ENCODE measurements around the gene L2HGDH. TPM values are rescaled to one million over a fixed set of nuclear protein-coding genes. Genes with fewer than 3 reads are reported as not detected.

L2HGDH gene
- polyA plus RNA-seq, 1 of the 3 experiments (the other 2 are of a cell fraction) = 8.4 TPM

DNA sequence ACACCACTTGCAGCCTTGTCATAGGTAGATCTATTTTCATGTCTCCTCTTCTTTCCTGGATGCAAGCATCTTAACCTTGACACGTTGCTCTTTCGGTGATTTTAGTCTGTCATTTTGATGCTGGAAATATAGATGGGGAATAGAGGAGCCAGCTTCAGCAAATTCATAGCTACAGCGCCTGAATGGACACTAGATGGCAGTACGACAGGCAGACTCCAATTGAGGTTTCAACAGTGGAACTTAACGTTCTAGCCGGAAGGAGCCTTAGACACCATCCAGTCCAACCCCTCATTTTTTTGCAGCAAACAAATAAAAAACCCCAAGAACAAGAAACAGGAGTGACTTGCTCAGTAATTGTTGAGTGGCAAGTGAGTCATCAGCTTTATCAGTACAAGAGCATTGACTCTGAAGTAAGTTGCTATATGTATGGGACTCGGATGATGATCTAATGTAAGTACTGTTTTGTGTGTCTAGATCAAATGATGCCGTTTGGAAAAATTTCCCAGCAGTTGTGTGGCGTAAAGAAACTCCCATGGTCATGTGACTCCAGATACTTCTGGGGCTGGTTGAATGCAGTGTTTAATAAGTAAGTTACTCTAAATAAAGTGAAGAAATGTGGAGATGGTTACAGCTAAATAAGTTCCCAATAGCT, 9.1 kb upstream of the L2HGDH start (continued):
- TF ChIP-seq, protein P1, sequence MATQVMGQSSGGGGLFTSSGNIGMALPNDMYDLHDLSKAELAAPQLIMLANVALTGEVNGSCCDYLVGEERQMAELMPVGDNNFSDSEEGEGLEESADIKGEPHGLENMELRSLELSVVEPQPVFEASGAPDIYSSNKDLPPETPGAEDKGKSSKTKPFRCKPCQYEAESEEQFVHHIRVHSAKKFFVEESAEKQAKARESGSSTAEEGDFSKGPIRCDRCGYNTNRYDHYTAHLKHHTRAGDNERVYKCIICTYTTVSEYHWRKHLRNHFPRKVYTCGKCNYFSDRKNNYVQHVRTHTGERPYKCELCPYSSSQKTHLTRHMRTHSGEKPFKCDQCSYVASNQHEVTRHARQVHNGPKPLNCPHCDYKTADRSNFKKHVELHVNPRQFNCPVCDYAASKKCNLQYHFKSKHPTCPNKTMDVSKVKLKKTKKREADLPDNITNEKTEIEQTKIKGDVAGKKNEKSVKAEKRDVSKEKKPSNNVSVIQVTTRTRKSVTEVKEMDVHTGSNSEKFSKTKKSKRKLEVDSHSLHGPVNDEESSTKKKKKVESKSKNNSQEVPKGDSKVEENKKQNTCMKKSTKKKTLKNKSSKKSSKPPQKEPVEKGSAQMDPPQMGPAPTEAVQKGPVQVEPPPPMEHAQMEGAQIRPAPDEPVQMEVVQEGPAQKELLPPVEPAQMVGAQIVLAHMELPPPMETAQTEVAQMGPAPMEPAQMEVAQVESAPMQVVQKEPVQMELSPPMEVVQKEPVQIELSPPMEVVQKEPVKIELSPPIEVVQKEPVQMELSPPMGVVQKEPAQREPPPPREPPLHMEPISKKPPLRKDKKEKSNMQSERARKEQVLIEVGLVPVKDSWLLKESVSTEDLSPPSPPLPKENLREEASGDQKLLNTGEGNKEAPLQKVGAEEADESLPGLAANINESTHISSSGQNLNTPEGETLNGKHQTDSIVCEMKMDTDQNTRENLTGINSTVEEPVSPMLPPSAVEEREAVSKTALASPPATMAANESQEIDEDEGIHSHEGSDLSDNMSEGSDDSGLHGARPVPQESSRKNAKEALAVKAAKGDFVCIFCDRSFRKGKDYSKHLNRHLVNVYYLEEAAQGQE (IDR thresholded peaks at IDR 0.05; ENCODE audit: low read depth, low read length) = no peak
- TF ChIP-seq, protein P2, sequence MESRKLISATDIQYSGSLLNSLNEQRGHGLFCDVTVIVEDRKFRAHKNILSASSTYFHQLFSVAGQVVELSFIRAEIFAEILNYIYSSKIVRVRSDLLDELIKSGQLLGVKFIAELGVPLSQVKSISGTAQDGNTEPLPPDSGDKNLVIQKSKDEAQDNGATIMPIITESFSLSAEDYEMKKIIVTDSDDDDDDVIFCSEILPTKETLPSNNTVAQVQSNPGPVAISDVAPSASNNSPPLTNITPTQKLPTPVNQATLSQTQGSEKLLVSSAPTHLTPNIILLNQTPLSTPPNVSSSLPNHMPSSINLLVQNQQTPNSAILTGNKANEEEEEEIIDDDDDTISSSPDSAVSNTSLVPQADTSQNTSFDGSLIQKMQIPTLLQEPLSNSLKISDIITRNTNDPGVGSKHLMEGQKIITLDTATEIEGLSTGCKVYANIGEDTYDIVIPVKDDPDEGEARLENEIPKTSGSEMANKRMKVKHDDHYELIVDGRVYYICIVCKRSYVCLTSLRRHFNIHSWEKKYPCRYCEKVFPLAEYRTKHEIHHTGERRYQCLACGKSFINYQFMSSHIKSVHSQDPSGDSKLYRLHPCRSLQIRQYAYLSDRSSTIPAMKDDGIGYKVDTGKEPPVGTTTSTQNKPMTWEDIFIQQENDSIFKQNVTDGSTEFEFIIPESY (IDR thresholded peaks at IDR 0.05; ENCODE audit: borderline replicate concordance, low read depth) = no peak
- TF ChIP-seq CHD2 (IDR thresholded peaks at IDR 0.05; ENCODE audit: low read length, partially characterized antibody) (peak; percentile 43), RXRA (IDR thresholded peaks at IDR 0.05; ENCODE audit: borderline replicate concordance, low read depth) (no peak)

DNA sequence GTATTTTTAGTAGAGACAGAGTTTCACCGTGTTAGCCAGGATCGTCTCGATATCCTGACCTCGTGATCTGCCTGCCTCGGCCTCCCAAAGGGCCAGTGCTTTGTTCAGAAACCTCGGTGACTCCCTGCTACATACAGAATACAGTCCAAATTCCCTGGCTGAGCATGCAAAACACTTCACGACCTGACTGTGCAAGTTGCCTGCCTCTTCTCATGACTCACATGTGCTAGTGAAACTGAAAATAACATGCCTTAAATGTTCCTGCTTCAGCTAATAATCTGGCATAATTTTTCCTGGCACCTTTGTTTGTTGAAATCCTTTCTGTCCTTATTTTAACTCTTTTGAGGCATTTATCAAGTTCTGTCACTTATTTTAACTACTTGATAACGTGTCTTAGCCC, 8.3 kb upstream of the L2HGDH start:
- no peaks in the 10 kb centered on the region for H4K20me1 ChIP-seq (ENCODE audit: insufficient read depth)
- H3K27ac ChIP-seq (ENCODE audit: low read depth in 2 of 2, low read length in 1 of 2) = peak overlapping the region in 1 of 2 experiments; percentile 95; a peak in 2 of 4 replicates
- H3K4me2 ChIP-seq = peak overlapping the region; percentile 51; the same call in 1 of the 2 replicates
- peaks cover 10% of the 10 kb centered on the region for H3F3A ChIP-seq (replicated peaks; ENCODE audit: insufficient read depth)
- no peaks in the 10 kb centered on the region for H3K27me3 ChIP-seq (ENCODE audit: insufficient read depth)
- TF ChIP-seq FOXJ3 (CRISPR knock-in tag; IDR thresholded peaks at IDR 0.05) (no peak), FOXM1 (IDR thresholded peaks at IDR 0.05; ENCODE audit: low read depth) (no peak), GATA2 (CRISPR knock-in tag; IDR thresholded peaks at IDR 0.05) (no peak), EZH2phosphoT487 (IDR thresholded peaks at IDR 0.05; ENCODE audit: borderline replicate concordance, low read depth) (no peak), MEF2A (IDR thresholded peaks at IDR 0.05; ENCODE audit: borderline replicate concordance, low read depth) (no peak), RXRA (IDR thresholded peaks at IDR 0.05; ENCODE audit: borderline replicate concordance, low read depth) (no peak), RFX5 (IDR thresholded peaks at IDR 0.05; ENCODE audit: low read length) (no peak), JUND (IDR thresholded peaks at IDR 0.05) (no peak), FOSL2 (IDR thresholded peaks at IDR 0.05; ENCODE audit: borderline replicate concordance, low read depth) (no peak), POLR2AphosphoS5 (IDR thresholded peaks at IDR 0.05; ENCODE audit: low read depth, low read length) (no peak), CHD2 (IDR thresholded peaks at IDR 0.05; ENCODE audit: low read length, partially characterized antibody) (no peak), TEAD4 (IDR thresholded peaks at IDR 0.05; ENCODE audit: borderline replicate concordance, insufficient read depth) (no peak), SMC3 (IDR thresholded peaks at IDR 0.05; ENCODE audit: low read depth, low read length) (no peak)
- TF ChIP-seq, protein P3, sequence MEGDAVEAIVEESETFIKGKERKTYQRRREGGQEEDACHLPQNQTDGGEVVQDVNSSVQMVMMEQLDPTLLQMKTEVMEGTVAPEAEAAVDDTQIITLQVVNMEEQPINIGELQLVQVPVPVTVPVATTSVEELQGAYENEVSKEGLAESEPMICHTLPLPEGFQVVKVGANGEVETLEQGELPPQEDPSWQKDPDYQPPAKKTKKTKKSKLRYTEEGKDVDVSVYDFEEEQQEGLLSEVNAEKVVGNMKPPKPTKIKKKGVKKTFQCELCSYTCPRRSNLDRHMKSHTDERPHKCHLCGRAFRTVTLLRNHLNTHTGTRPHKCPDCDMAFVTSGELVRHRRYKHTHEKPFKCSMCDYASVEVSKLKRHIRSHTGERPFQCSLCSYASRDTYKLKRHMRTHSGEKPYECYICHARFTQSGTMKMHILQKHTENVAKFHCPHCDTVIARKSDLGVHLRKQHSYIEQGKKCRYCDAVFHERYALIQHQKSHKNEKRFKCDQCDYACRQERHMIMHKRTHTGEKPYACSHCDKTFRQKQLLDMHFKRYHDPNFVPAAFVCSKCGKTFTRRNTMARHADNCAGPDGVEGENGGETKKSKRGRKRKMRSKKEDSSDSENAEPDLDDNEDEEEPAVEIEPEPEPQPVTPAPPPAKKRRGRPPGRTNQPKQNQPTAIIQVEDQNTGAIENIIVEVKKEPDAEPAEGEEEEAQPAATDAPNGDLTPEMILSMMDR (IDR thresholded peaks at IDR 0.05) = no peak
- TF ChIP-seq, protein P4, sequence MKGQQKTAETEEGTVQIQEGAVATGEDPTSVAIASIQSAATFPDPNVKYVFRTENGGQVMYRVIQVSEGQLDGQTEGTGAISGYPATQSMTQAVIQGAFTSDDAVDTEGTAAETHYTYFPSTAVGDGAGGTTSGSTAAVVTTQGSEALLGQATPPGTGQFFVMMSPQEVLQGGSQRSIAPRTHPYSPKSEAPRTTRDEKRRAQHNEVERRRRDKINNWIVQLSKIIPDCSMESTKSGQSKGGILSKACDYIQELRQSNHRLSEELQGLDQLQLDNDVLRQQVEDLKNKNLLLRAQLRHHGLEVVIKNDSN (IDR thresholded peaks at IDR 0.05; ENCODE audit: borderline replicate concordance, low read depth) = no peak
- TF ChIP-seq, protein P5, sequence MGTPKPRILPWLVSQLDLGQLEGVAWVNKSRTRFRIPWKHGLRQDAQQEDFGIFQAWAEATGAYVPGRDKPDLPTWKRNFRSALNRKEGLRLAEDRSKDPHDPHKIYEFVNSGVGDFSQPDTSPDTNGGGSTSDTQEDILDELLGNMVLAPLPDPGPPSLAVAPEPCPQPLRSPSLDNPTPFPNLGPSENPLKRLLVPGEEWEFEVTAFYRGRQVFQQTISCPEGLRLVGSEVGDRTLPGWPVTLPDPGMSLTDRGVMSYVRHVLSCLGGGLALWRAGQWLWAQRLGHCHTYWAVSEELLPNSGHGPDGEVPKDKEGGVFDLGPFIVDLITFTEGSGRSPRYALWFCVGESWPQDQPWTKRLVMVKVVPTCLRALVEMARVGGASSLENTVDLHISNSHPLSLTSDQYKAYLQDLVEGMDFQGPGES (IDR thresholded peaks at IDR 0.05; ENCODE audit: low read depth, low read length) = no peak
- ChIA-PET CTCF (interaction anchor here (0.6 to 7.8 kb wide), 32 partner anchors 9 to 540 kb away, joined by 3 to 140 read pairs (median 4); partner anchors contain the start of genes CDKL1, DMAC2L, L2HGDH and MAP4K5), POLR2A (interaction anchor here (0.5 to 1.0 kb wide), 2 partner anchors 15 to 221 kb away, joined by 3 read pairs; no protein-coding TSS in a partner anchor)
- peaks cover 42% of the 10 kb centered on the region for H3K79me2 ChIP-seq (ENCODE audit: insufficient read depth)
- no peak for DNase-seq
- no peak overlapping the region for H2AFZ ChIP-seq (ENCODE audit: low read depth)
- WGBS (ENCODE audit: low lambda C conversion rate) = 67% methylated on average over 8 of the region's 8 CpGs
- H3K4me3 ChIP-seq (ENCODE audit: low read depth in 2 of 2, low read length in 1 of 2) = peak overlapping the region in 1 of 2 experiments; percentile 47; a peak in 2 of 4 replicates
- H3K9me3 ChIP-seq = no peaks in the 10 kb centered on the region
- peaks cover 0 to 4% of the 10 kb centered on the region in 2 experiments; a peak in 3 of 4 replicates for H3K4me1 ChIP-seq (ENCODE audit: control insufficient read depth in 1 of 2, insufficient read depth in 2 of 2, low read depth in 1 of 2, low read length in 1 of 2)
- H3K36me3 ChIP-seq (replicated peaks in 1 of 2; ENCODE audit: control insufficient read depth in 1 of 2, insufficient read depth in 2 of 2, low read length in 1 of 2) = peaks cover 8 to 13% of the 10 kb centered on the region in 2 experiments
- H3K9me2 ChIP-seq = no peaks in the 10 kb centered on the region
- peak overlapping the region; percentile 57; the same call in 1 of the 2 replicates for H3K9ac ChIP-seq
